ENCODE results near the gene OTUD6A. TPM values are rescaled to one million over a fixed set of nuclear protein-coding genes. Genes with fewer than 3 reads are reported as not detected.

Gene OTUD6A
- total RNA-seq, result not detected
- long read RNA-seq, donor 1, result 0 reads
- long read RNA-seq, donor 2, result 0 reads

GRCh38 chrX:70062076-70062475 is at the start of gene OTUD6A:
OTUD6A (plus strand) TSS chrX:70062457; CDS start chrX:70062525, 68 bp downstream.
- Histone ChIP-seq H3K9me3 (no peaks in the 10 kb centered on the region), H3K4me1 (ENCODE audit: low read depth) (no peaks in the 10 kb centered on the region), H3K4me3 (no peak within 1 kb of the TSS), H3K36me3 (ENCODE audit: low read depth) (no peaks in the 10 kb centered on the region)
- ATAC-seq (no peak), DNase-seq (no peak)
- intact Hi-C loops (cut with DNase I, micrococcal nuclease), result no loop called here
- TF ChIP-seq CTCF (IDR thresholded peaks at IDR 0.05), result no peak

- H3K9me3 ChIP-seq, result no peaks in the 10 kb centered on the region
- TF ChIP-seq CTCF (IDR thresholded peaks at IDR 0.05), result no peak
- no peaks in the 10 kb centered on the region for H3K4me1 ChIP-seq (ENCODE audit: low read depth)
- intact Hi-C loops (cut with DNase I, micrococcal nuclease), result no loop called here
- no peak overlapping the region for H3K4me3 ChIP-seq
- H3K36me3 ChIP-seq (ENCODE audit: low read depth), result no peaks in the 10 kb centered on the region
- no peak for DNase-seq
- ATAC-seq, result no peak
These were observed 49.5 kb upstream of the OTUD6A start for GRCh38 chrX:70012756-70013155.

- Histone ChIP-seq H3K4me3 (no peak overlapping the region), H3K4me1 (ENCODE audit: low read depth) (no peaks in the 10 kb centered on the region), H3K36me3 (ENCODE audit: low read depth) (no peaks in the 10 kb centered on the region), H3K9me3 (no peaks in the 10 kb centered on the region)
- TF ChIP-seq CTCF (IDR thresholded peaks at IDR 0.05), result no peak
- DNase-seq (peak in 1 of 3 donors; percentile 4), ATAC-seq (peak; percentile 38)
- intact Hi-C loops (cut with DNase I, micrococcal nuclease), result no loop called here
These were observed 48.5 kb upstream of the OTUD6A start for GRCh38 chrX:70013466-70014381.

- no peak for DNase-seq
- H3K36me3 ChIP-seq (ENCODE audit: low read depth), result no peaks in the 10 kb centered on the region
- no peak for TF ChIP-seq CTCF (IDR thresholded peaks at IDR 0.05)
- intact Hi-C loops (cut with DNase I, micrococcal nuclease), result no loop called here
- ATAC-seq, result no peak
- H3K4me1 ChIP-seq (ENCODE audit: low read depth), result no peaks in the 10 kb centered on the region
- H3K4me3 ChIP-seq, result no peak overlapping the region
- H3K9me3 ChIP-seq, result no peaks in the 10 kb centered on the region
These were observed 45.7 kb upstream of the OTUD6A start for GRCh38 chrX:70016513-70016912.

- Histone ChIP-seq H3K9me3 (no peaks in the 10 kb centered on the region), H3K4me1 (ENCODE audit: low read depth) (no peaks in the 10 kb centered on the region), H3K4me3 (no peak overlapping the region), H3K36me3 (ENCODE audit: low read depth) (no peaks in the 10 kb centered on the region)
- ATAC-seq (no peak), DNase-seq (no peak)
- intact Hi-C loops (cut with DNase I, micrococcal nuclease), result no loop called here
- TF ChIP-seq CTCF (IDR thresholded peaks at IDR 0.05), result no peak
These were observed 39.6 kb upstream of the OTUD6A start for GRCh38 chrX:70022616-70023015.
